Right renal cortex interstitium (tissue), 3 donors: ENCODE data around the gene CALML6. TPM values are rescaled to one million over a fixed set of nuclear protein-coding genes. Genes with fewer than 3 reads are reported as not detected.
"Not testable (repeated sequence)": the region's sequence is repeated elsewhere in the genome, so short reads cannot be mapped to it uniquely, and the experiment has no call there.

ENCODE experiments used
- DNase-seq, 3 donors: peaks; one replicate each; pipeline ENCODE4 v3.0.0-alpha.2; 2013; ENCODE audit warnings: low read depth in 3 of 3, low spot score in 2 of 3
- polyA plus RNA-seq, 3 donors: library from polyadenylated mRNA; unstranded; fragments of 120-200 nt; gene quantifications; one replicate each; pipeline ENCODE4 v1.2.1, GENCODE V29; 2013; ENCODE audit not compliant: insufficient read length in 3 of 3

CALML6 gene
- polyA plus RNA-seq, 3 donors = 0.29 to 0.50 (median 0.44) TPM

- DNase-seq = no peak
Measured at GRCh38 chr1:1922956-1923833, 8.1 kb downstream of the CALML6 start.

- DNase-seq = no peak
Measured at GRCh38 chr1:1924386-1924785, 9.3 kb downstream of the CALML6 start.

DNA sequence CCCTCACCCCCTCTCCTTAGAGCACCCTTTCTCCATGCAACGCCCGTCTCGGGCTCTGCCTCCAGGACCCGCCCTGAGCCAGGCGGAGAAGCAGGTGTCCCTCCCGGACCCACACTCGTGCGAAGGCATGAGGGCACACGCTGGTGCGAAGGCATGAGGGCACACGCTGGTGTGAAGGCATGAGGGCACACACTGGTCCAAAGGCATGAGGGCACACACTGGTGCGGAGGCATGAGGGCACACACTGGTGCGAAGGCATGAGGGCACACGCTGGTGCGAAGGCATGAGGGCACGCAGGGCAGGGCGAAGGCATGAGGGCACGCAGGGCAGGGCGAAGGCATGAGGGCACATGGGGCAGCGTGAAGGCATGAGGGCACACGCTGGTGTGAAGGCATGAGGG, 9.8 kb downstream of the CALML6 start:
- DNase-seq = no peak

DNA sequence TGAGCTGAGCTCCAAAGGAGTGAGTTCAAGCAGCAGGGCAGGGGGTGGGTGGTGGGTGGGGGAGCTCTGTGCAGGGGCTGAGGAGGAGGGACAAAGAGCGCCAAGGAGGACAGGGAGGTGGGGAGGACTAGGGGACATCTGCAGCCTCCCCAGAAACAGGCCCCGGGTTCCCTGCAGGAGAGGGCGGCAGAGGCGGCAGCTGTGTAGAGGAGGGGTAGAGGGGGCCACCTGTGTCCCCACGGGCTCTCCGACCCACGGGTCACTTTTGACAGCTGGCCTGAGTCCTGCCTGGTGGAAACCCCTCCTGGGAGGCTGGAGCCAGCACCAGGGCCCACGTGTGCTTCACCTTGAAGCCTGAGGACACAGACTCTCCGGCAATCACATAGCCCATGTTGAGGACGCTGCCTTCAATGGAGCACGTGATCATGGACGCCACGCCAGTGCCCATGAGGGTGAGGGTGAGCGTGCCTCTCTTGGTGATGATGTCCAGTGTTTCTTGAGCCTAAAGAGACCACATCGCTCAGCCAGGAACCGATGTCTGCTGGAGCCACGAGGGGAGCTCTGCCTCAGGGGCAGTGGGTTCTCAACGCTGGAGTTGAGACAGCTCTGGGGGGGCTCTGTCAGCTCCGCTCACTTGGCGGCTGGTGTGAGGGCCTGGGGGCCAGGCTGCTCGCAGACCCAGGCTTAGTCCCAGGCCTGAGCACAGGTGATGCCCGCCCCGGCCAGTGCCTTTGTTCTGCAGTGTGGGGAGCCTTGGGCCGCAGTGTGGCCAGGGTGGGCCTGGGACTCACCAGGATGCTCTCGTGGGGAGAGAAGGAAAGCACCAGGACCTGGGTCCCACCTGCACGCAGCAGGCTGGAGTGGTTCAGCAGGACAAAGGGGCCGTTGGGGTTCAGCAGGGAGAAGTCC, 10.6 kb downstream of the CALML6 start:
- DNase-seq = no peak

GRCh38 chr1:1926346-1926811, 11.3 kb downstream of the CALML6 start:
- no peak for DNase-seq

GRCh38 chr1:1926886-1927660, 12.0 kb downstream of the CALML6 start:
- no peak for DNase-seq

- DNase-seq = no peak
Measured at GRCh38 chr1:1927751-1928150, 12.7 kb downstream of the CALML6 start.

- DNase-seq = no peak
Measured at GRCh38 chr1:1928231-1929101, 13.4 kb downstream of the CALML6 start.

DNA sequence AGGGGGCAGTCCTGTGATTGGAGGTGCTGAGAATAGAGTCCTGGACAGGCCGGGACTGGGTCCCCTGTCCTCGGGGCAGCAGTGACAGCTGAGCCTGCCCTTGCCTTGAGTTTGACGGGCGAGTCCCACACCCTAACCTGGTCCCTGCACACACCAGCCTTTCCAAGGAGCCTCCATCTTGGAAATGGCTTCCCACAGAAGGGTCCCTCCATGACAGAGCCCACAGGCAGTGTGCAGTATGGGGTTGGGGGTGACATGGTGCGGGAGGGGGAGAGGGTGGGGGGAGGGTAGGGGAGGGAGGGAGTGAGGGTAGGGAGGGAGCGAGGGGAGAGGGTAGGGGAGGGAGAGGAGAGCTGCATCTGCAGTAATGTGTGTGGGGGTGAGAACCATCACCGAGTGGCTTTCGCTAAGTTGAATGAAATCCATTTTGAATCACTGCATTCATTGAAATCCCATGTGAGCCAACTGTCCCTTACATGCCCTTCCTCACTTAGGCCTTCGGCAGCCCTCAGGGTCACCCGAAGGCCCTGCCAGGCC, 14.1 kb downstream of the CALML6 start:
- DNase-seq = no peak

- DNase-seq = no peak
Measured at GRCh38 chr1:1929639-1930545, 14.8 kb downstream of the CALML6 start.

DNA sequence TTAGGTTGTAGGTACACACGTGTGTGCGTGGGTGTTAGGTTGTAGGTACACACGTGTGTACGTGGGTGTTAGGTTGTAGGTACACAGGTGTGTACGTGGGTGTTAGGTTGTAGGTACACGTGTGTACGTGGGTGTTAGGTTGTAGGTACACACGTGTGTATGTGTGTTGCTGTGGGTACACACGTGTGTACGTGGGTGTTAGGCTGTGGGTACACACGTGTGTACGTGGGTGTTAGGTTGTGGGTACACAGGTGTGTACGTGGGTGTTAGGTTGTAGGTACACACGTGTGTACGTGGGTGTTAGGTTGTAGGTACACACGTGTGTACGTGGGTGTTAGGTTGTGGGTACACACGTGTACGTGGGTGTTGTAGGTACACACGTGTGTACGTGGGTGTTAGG, 19.8 kb downstream of the CALML6 start:
- not testable (repeated sequence) for DNase-seq

DNA sequence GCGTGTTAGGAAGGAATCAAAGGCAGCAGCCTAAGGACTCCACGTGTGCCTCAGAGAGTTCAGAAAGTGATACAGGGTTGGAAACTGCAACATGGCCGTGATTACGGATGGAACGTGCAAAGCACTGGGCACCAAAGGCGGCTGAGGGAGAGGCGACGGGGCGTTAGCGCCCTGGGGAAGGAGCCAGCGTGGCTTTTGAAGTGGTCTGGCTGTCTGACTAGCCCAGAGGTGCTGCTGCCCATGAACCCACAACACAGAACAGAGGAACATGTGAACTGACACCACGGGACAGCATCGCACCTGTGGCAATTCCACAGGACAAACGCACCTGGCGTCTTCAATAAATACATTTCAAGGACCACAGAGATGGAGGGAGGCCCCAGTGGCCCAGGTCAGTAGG, 22.0 kb downstream of the CALML6 start:
- DNase-seq = no peak

DNA sequence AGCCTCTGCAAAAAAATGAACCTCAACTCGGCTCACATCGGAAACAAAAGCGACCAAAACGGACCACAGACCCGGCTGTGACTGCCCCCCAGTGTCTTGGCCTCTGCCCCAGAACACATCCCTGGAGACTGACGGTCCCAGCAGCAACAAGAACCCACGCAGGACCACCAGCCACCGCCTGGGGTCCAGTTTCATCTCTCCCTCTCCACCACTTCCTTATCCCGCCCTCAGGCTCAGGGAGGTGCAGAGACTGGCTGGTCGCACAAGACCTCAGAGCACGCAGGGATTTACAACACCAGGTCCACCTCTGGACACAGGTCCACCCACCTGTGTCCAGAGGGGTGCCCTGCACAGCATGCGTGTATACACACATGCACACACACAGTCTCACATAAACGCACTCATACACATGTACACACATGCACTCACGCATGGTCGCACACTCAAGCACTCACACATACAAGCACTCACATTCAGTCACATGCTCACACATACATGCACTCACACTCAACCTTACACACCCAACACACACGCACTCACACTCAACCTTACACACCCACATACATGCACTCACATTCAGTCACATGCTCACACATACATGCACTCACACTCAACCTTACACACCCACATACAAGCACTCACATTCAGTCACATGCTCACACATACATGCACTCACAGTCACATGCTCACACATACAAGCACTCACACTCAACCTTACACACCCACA, 22.7 kb downstream of the CALML6 start:
- no peak for DNase-seq

GRCh38 chr1:1938276-1938573, 23.2 kb downstream of the CALML6 start:
- DNase-seq = no peak

- no peak for DNase-seq
Measured at GRCh38 chr1:1938613-1939295, 23.7 kb downstream of the CALML6 start.

DNA sequence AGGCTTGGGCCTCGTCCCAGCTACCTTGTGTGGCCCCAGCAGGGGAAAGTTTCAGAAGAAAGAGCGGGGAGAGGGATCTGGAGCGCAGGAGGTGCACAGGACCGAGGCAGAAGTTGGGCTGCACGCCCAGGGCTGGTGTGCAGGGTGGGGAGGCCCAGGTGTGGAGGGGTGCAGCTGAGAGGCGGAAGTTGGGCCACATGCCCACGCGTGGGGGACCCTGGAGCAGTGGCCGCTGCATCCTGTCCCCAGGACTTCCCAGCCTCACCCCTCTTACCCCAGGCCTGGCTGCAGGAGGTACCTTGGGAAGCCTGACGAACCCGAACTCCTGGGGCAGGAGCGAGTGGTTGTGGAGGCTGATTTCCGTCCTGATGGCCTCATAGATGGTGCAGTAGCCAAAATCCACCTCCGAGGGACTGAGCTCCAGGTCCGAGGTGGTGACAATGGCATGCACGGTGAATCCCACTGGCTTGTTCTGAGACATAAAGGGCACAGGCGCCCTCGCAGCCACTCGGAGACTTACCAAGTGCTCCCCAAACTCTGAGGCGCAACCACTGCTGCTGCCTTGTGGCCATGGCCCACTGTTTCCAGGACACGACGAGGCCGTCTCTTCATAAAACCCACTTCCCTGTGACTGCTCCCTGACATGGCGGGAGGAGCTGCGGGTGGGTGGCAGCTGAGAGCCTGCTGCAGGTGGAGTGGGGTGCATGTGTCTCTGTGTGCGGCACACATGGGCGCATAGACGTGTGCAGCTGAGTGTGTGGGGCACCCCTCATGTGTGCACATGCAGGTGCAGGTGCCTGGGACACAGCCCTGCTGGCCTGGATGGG, 24.4 kb downstream of the CALML6 start:
- DNase-seq = no peak

DNA sequence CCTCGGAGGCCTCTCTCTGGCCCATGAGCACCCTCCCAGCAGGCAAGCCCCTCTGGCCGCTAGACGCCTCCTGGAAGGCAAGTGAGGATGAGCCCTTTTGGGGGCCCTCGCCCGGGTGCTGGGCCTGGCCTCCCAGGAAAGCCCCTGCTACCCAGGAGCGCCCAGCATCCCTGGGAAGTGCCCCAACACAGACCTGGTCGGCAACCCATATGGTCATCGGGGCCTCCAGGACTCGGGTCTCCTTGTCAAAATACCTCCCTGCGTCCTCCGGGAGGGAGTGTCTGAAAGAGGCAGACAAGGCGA, 25.0 kb downstream of the CALML6 start:
- DNase-seq = no peak
